GM13976 (cell line): Measurements from ENCODE around the gene NMNAT3.

Source experiments
- DNase-seq: peaks from one replicate; pipeline ENCODE4 v3.0.0; 2012; ENCODE audit warnings: low spot score
- CTCF ChIP-seq: IDR thresholded peaks from 2 replicates; pipeline ENCODE4 v1.5.1; 2012; ENCODE audit warnings: borderline replicate concordance, mild to moderate bottlenecking; ENCODE audit not compliant: insufficient read depth; ENCODE audit errors: extremely low read depth, missing control alignments, control extremely low read depth
- in situ Hi-C: fragments of 300-500 bp; cut with MboI; formaldehyde crosslinking; loops from one replicate; pipeline ENCODE4 v1.12.0; 2022; ENCODE audit warnings: low sequenced_read_pairs, mixed read lengths, inconsistent platforms; ENCODE audit not compliant: unreplicated experiment

The NMNAT3 gene

DNA sequence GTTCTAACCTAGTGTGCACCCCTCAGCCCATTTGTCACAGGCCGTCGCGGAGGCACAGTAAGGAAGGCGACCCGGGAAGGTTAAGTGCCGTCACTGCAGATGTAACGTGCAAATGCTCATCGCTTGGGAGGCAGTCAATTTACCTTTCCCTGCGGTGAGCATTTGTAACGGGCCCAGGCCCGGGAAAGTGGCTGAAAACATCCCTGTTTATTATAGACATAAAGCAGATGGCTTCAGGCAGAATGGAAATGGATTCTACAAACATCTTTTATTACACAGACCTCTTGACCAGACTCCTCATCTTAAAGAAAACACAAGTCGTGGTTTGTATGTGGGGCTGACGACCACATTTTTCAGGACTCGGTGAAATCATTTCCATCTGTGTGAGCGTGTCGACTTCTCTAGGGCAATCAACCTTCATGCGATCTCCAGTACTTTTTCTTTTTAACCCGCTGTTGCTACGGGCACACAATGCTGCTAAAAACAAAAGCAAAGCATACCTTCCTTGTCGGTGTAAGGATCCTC is 43.6 kb downstream of the NMNAT3 start:
- TF ChIP-seq CTCF, result no peak
- DNase-seq, result no peak
- in situ Hi-C loops, result no loop called here

GRCh38 chr3:139633511-139633910 is 44.3 kb downstream of the NMNAT3 start:
- TF ChIP-seq CTCF, result no peak
- in situ Hi-C loops, result no loop called here
- no peak for DNase-seq

GRCh38 chr3:139630542-139630941 is 47.2 kb downstream of the NMNAT3 start:
- no peak for DNase-seq
- in situ Hi-C loops, result no loop called here
- TF ChIP-seq CTCF, result no peak

GRCh38 chr3:139629033-139629432 is 48.7 kb downstream of the NMNAT3 start:
- DNase-seq, result peak; percentile 25
- in situ Hi-C loops, result no loop called here
- no peak for TF ChIP-seq CTCF

DNA sequence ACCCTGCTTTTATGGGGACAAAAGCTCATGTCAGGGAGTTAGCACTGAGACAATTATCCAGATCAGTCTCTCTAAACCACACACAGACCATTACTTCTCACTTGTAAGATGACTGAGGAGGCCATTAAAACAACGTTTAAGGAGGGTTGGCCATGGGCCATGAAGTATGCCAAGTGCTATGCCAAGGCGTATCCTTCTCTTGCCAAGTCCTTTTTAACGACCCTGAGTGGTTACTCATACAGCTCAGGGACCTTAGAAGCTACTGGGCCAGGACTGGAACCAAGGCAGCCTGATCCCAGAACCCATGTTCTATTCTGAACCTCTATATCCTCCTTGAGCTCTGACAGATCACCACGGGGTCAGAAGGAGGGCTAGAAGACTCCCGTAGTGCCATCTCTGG is 50.0 kb downstream of the NMNAT3 start:
- no peak for DNase-seq
- TF ChIP-seq CTCF, result no peak
- in situ Hi-C loops, result no loop called here

GRCh38 chr3:139620438-139620837 is 57.3 kb downstream of the NMNAT3 start:
- TF ChIP-seq CTCF, result no peak

DNA sequence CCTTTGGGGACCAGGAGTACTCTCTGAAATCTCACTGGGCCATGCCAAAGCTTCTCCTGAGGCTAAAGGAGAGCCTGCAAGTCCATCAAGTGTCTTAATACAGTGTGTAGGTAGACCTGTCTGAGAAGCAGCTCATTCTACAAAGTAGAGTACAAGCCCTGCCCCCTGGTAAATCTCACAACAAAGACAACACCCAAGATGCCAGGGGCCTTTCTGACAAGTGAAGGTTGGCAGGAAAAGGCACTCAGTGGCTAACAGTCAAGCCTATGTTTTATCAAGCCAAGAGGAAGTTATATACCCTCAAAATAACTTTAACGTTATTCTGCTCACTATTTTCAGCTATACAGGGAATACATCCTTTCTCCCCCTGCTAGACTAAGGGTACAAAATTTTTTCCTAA is 58.3 kb downstream of the NMNAT3 start:
- in situ Hi-C loops, result no loop called here
- TF ChIP-seq CTCF, result no peak

More at GRCh38 chr3:139620438-139620837, 57.3 kb downstream of the NMNAT3 start:
- DNase-seq, result no peak
- in situ Hi-C loops, result no loop called here

More for the DNA sequence above, 58.3 kb downstream of the NMNAT3 start:
- DNase-seq, result no peak
